Measurements from ENCODE around the gene WNT10A.

- no peak for TF ChIP-seq PBX3 (IDR thresholded peaks at IDR 0.05)
- no peak for TF ChIP-seq CTCF (IDR thresholded peaks at IDR 0.05)
- no peak for TF ChIP-seq GABPA (IDR thresholded peaks at IDR 0.05; ENCODE audit: low read depth)
- no peak for TF ChIP-seq CHD2 (IDR thresholded peaks at IDR 0.05; ENCODE audit: low read length, partially characterized antibody)
- no peak for TF ChIP-seq REST (IDR thresholded peaks at IDR 0.05; ENCODE audit: low read depth, low read length)
- TF ChIP-seq ELF1 (IDR thresholded peaks at IDR 0.05), result no peak
- no peak for TF ChIP-seq POLR2AphosphoS5 (IDR thresholded peaks at IDR 0.05; ENCODE audit: low read depth, low read length)
- no peak for TF ChIP-seq IRF3 (IDR thresholded peaks at IDR 0.05; ENCODE audit: low read depth, low read length)
- TF ChIP-seq MAX (IDR thresholded peaks at IDR 0.05; ENCODE audit: low read depth), result no peak
- no peak for TF ChIP-seq ZBTB33 (IDR thresholded peaks at IDR 0.05; ENCODE audit: borderline replicate concordance, low read depth)
- no peak for TF ChIP-seq MXI1 (IDR thresholded peaks at IDR 0.05; ENCODE audit: low read depth, low read length)
- TF ChIP-seq SIN3A (IDR thresholded peaks at IDR 0.05; ENCODE audit: borderline replicate concordance, low read depth, low read length), result no peak
- TF ChIP-seq EZH2phosphoT487 (IDR thresholded peaks at IDR 0.05; ENCODE audit: borderline replicate concordance, low read depth), result no peak
- no peak for TF ChIP-seq MEF2A (IDR thresholded peaks at IDR 0.05; ENCODE audit: borderline replicate concordance, low read depth)
Observed at GRCh38 chr2:218865396-218865795, 15.3 kb upstream of the WNT10A start.

All from SK-N-SH (cell line).